HepG2 (cell line): ENCODE data around the gene TBC1D14.

ENCODE experiments used
- ARNT ChIP-seq: fragments of 450-650 bp; IDR thresholded peaks from 2 replicates; pipeline ENCODE4 v1.6.1; 2017
- NKX3-1 ChIP-seq: sonication (generic); formaldehyde crosslinking; IDR thresholded peaks from 2 replicates; pipeline ENCODE4 v1.5.0; 2020; ENCODE audit warnings: missing genetic modification reagents
- POLR2AphosphoS5 ChIP-seq: IDR thresholded peaks from 2 replicates; pipeline ENCODE4 v1.6.1; 2012; ENCODE audit warnings: low read depth, low read length
- TAF1 ChIP-seq: sonication (generic); formaldehyde crosslinking; IDR thresholded peaks from 2 replicates; pipeline ENCODE4 v1.4.0; 2020; ENCODE audit warnings: missing genetic modification reagents
- ZNF33B ChIP-seq: sonication (generic); formaldehyde crosslinking; IDR thresholded peaks from 2 replicates; pipeline ENCODE4 v1.5.1; 2020; ENCODE audit warnings: mild to moderate bottlenecking, missing genetic modification reagents
- ZNF660 ChIP-seq: sonication (generic); formaldehyde crosslinking; IDR thresholded peaks from 2 replicates; pipeline ENCODE4 v1.5.1; 2020; ENCODE audit warnings: mild to moderate bottlenecking, low read depth, missing genetic modification reagents, borderline replicate concordance
- TF ChIP-seq, protein P1 (sequence below): sonication (generic); formaldehyde crosslinking; IDR thresholded peaks from 2 replicates; pipeline ENCODE4 v1.5.0; 2020; ENCODE audit warnings: mild to moderate bottlenecking, missing genetic modification reagents, moderate library complexity

DNA sequence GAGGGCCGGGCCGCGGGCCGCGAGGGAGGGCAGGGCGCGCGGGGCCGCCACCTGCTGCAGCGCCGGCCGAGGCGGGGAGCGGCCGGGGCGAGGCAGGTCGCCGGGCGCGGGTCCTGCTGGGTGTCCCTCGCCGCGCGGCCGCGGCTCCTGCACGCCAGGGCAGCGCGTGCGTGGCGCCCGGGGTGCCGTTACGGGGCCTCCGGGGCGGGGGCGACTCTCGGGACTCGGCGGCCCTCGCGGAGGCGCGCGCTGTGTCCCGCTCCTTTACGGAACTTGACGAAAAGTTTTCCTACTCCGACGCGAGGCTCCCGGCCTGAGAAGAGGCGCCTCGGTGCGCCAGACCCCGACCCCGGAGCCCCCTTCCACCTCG lies 329 bp downstream of the TBC1D14 start:
- TF ChIP-seq ZNF660 = no peak
- TF ChIP-seq ARNT = no peak
- no peak for TF ChIP-seq POLR2AphosphoS5
- no peak for TF ChIP-seq ZNF33B (CRISPR knock-in tag)
- TF ChIP-seq NKX3-1 (CRISPR knock-in tag) = no peak
- TF ChIP-seq TAF1 (CRISPR knock-in tag) = no peak
- TF ChIP-seq, protein P1, sequence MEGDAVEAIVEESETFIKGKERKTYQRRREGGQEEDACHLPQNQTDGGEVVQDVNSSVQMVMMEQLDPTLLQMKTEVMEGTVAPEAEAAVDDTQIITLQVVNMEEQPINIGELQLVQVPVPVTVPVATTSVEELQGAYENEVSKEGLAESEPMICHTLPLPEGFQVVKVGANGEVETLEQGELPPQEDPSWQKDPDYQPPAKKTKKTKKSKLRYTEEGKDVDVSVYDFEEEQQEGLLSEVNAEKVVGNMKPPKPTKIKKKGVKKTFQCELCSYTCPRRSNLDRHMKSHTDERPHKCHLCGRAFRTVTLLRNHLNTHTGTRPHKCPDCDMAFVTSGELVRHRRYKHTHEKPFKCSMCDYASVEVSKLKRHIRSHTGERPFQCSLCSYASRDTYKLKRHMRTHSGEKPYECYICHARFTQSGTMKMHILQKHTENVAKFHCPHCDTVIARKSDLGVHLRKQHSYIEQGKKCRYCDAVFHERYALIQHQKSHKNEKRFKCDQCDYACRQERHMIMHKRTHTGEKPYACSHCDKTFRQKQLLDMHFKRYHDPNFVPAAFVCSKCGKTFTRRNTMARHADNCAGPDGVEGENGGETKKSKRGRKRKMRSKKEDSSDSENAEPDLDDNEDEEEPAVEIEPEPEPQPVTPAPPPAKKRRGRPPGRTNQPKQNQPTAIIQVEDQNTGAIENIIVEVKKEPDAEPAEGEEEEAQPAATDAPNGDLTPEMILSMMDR (CRISPR knock-in tag) = no peak
